ENCODE measurements around the gene CNTN2. TPM values are rescaled to one million over a fixed set of nuclear protein-coding genes. Genes with fewer than 3 reads are reported as not detected.

CNTN2 gene
- total and polyA plus RNA-seq, 2 of the 8 experiments (the other 6 are each of a cell fraction or from before 2014, with no cell fraction given), result 1.2 to 3.9 TPM

GRCh38 chr1:205068457-205069040 lies 25.5 kb downstream of the CNTN2 start (continued):
- TF ChIP-seq TCF12 (IDR thresholded peaks at IDR 0.05; ENCODE audit: low read depth, low read length) (no peak), JUND (IDR thresholded peaks at IDR 0.05; ENCODE audit: low read length) (no peak), POLR2AphosphoS5 (IDR thresholded peaks at IDR 0.05; ENCODE audit: low read depth, low read length) (no peak), EP300 (IDR thresholded peaks at IDR 0.05; ENCODE audit: borderline replicate concordance in 1 of 2, low read depth in 2 of 2, low read length in 2 of 2) (no peak), TBP (IDR thresholded peaks at IDR 0.05; ENCODE audit: low read depth, low read length) (no peak), HDAC6 (IDR thresholded peaks at IDR 0.05; ENCODE audit: low read depth, low read length) (no peak)
- TF ChIP-seq, protein P1, sequence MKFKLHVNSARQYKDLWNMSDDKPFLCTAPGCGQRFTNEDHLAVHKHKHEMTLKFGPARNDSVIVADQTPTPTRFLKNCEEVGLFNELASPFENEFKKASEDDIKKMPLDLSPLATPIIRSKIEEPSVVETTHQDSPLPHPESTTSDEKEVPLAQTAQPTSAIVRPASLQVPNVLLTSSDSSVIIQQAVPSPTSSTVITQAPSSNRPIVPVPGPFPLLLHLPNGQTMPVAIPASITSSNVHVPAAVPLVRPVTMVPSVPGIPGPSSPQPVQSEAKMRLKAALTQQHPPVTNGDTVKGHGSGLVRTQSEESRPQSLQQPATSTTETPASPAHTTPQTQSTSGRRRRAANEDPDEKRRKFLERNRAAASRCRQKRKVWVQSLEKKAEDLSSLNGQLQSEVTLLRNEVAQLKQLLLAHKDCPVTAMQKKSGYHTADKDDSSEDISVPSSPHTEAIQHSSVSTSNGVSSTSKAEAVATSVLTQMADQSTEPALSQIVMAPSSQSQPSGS (IDR thresholded peaks at IDR 0.05; ENCODE audit: low read length), result no peak

Data from H1 (cell line).